Measurements from ENCODE around the gene ANGPTL2.

- no peak for TF ChIP-seq JUN (IDR thresholded peaks at IDR 0.05; ENCODE audit: borderline replicate concordance, low read depth, low read length)
- TF ChIP-seq JUN (CRISPR knock-in tag; IDR thresholded peaks at IDR 0.05; ENCODE audit: borderline replicate concordance), result no peak
- no peak for TF ChIP-seq POLR2AphosphoS5 (IDR thresholded peaks at IDR 0.05; ENCODE audit: control insufficient read depth, insufficient read depth, low read depth, low read length)
- no peak for TF ChIP-seq MYC (IDR thresholded peaks at IDR 0.05; ENCODE audit: low read depth, low read length)
- TF ChIP-seq MYC (CRISPR knock-in tag; IDR thresholded peaks at IDR 0.05; ENCODE audit: borderline replicate concordance, low read depth), result no peak
- no peak for TF ChIP-seq POLR2A (conservative IDR thresholded peaks at IDR 0.05)
- TF ChIP-seq CTCF (IDR thresholded peaks at IDR 0.05 in 2 of 3, conservative IDR thresholded peaks at IDR 0.05 in 1 of 3; ENCODE audit: insufficient read depth in 2 of 3, low read depth in 1 of 3, low read length in 3 of 3), result no peak
- TF ChIP-seq ZNF3 (CRISPR knock-in tag; IDR thresholded peaks at IDR 0.05), result no peak
- TF ChIP-seq U2AF2 (optimal IDR thresholded peaks at IDR 0.05; ENCODE audit: low read depth, low read length), result no peak
- no peak for TF ChIP-seq CAMTA2 (CRISPR knock-in tag; conservative IDR thresholded peaks at IDR 0.05)
- TF ChIP-seq POLR2G (IDR thresholded peaks at IDR 0.05; ENCODE audit: low read depth, low read length), result no peak
- TF ChIP-seq ZNF311 (CRISPR knock-in tag; IDR thresholded peaks at IDR 0.05), result no peak
- TF ChIP-seq SMAD4 (CRISPR knock-in tag; conservative IDR thresholded peaks at IDR 0.05), result no peak
- TF ChIP-seq IRF2 (CRISPR knock-in tag; IDR thresholded peaks at IDR 0.05), result no peak
- TF ChIP-seq ZNF274 (IDR thresholded peaks at IDR 0.05; ENCODE audit: borderline replicate concordance, low read depth, low read length), result no peak
- TF ChIP-seq EP300 (IDR thresholded peaks at IDR 0.05; ENCODE audit: low read length), result no peak
Measured at GRCh38 chr9:127140181-127140580, 17.7 kb upstream of the ANGPTL2 start.

Data from K562 (cell line).